K562 (cell line): ENCODE data around the gene DUSP28. TPM values are rescaled to one million over a fixed set of nuclear protein-coding genes. Genes with fewer than 3 reads are reported as not detected.

ENCODE experiments used
- ATAC-seq: fragments of 200-7000 bp; cut with Tn5 transposase; 3 replicates; pipeline ENCODE4 v1.9.1; 2020; ENCODE audit warnings: moderate library complexity
- BruUV-seq: library from RNA; stranded (reverse); fragments of 400-500 nt; replicated peaks from 2 replicates; lab custom pipeline; 2021; lab: Mats Ljungman, UMichigan
- CTCF ChIA-PET: fragments of 300-600 bp; formaldehyde crosslinking; extraction: SDS; loops from one replicate; lab custom pipeline; 2021; ENCODE audit warnings: low intra/inter-chr PET ratio; lab: Yijun Ruan, JAX
- POLR2A ChIA-PET: fragments of 300-600, 350-650 bp; sonication (Branson Sonifier 250); formaldehyde crosslinking; extraction: SDS; loops from one replicate; lab custom pipeline; 2021; ENCODE audit warnings: antibody characterized with exemption, inconsistent platforms; lab: Yijun Ruan, JAX
- DNase-seq, 4 experiments: peaks; one replicate each; pipeline versions ENCODE4 v3.0.0 to v3.0.0-alpha.2; 2011 to 2018; ENCODE audit warnings: low spot score in 3 of 4, mixed read lengths in 3 of 4; ENCODE audit errors: extremely low read depth in 1 of 4
- FAIRE-seq: peaks from 2 replicates; lab custom pipeline; 2011; peaks lifted over from hg19 to GRCh38; lab: Jason Lieb, UNC
- H2AFZ ChIP-seq: 2 replicates; pipeline ENCODE4 v1.6.0; 2011; ENCODE audit warnings: low read depth, low read length, control low read depth, inconsistent platforms
- H3K27ac ChIP-seq: fragments of 200-600 bp; 3 replicates; pipeline ENCODE4 v1.8.0; 2011; ENCODE audit warnings: low read depth, mild to moderate bottlenecking, control low read depth, inconsistent platforms, low read length, moderate library complexity, mixed read lengths; ENCODE audit errors: extremely low read depth
- H3K27me3 ChIP-seq, 2 experiments: fragments of 300-600 bp in 1 of 2; 2 replicates in 1 of 2; 3 replicates in 1 of 2; pipeline versions ENCODE4 v1.6.0 to v1.8.0; 2011; ENCODE audit warnings: inconsistent platforms in 2 of 2, low read length in 2 of 2, mild to moderate bottlenecking in 1 of 2, mixed read lengths in 1 of 2, moderate library complexity in 1 of 2; ENCODE audit not compliant: control insufficient read depth in 2 of 2, insufficient read depth in 2 of 2
- H3K36me3 ChIP-seq: fragments of 300-600 bp; 3 replicates; pipeline ENCODE4 v1.8.0; 2011; ENCODE audit warnings: mild to moderate bottlenecking, low read length, inconsistent platforms; ENCODE audit not compliant: control insufficient read depth, insufficient read depth
- H3K4me1 ChIP-seq, 2 experiments: fragments of 200-600 bp in 1 of 2; replicated peaks in 1 of 2; 2 replicates in 1 of 2; 3 replicates in 1 of 2; pipeline versions ENCODE4 v1.5.1 to v1.8.0; 2011; ENCODE audit warnings: inconsistent platforms in 2 of 2, low read length in 2 of 2, mild to moderate bottlenecking in 1 of 2, mixed read lengths in 1 of 2, moderate library complexity in 1 of 2; ENCODE audit not compliant: control insufficient read depth in 2 of 2, insufficient read depth in 2 of 2
- H3K4me2 ChIP-seq: 2 replicates; pipeline ENCODE4 v1.6.1; 2011; ENCODE audit warnings: low read length, control low read depth, inconsistent platforms, mixed read lengths; ENCODE audit not compliant: insufficient read depth
- H3K4me3 ChIP-seq: fragments of 200-600 bp; sonication (generic), shearing (Covaris generic); 2 replicates; pipeline ENCODE4 v1.5.1; 2016; ENCODE audit warnings: control low read depth, inconsistent platforms
- H3K79me2 ChIP-seq: fragments of 200-600 bp; 3 replicates; pipeline ENCODE4 v1.8.0; 2011; ENCODE audit warnings: low read length, inconsistent platforms; ENCODE audit not compliant: control insufficient read depth, insufficient read depth
- H3K9ac ChIP-seq, 2 experiments: 2 replicates each; pipeline versions ENCODE4 v1.6.0 to v1.6.1; 2011; ENCODE audit warnings: low read depth in 2 of 2, low read length in 2 of 2, control low read depth in 1 of 2, inconsistent platforms in 1 of 2, mild to moderate bottlenecking in 1 of 2, mixed read lengths in 1 of 2; ENCODE audit not compliant: insufficient read depth in 1 of 2
- H3K9me1 ChIP-seq: one replicate; pipeline ENCODE4 v1.6.0; 2011; ENCODE audit warnings: inconsistent platforms, mild to moderate bottlenecking, low read length, moderate library complexity; ENCODE audit not compliant: control insufficient read depth, insufficient read depth
- H3K9me3 ChIP-seq: replicated peaks from 2 replicates; pipeline ENCODE4 v1.5.1; 2011; ENCODE audit warnings: low read depth, low read length, inconsistent platforms; ENCODE audit not compliant: control insufficient read depth, insufficient read depth
- H4K20me1 ChIP-seq: replicated peaks from 2 replicates; pipeline ENCODE4 v1.6.1; 2011; ENCODE audit warnings: low read length, inconsistent platforms, mixed read lengths; ENCODE audit not compliant: control insufficient read depth, insufficient read depth
- ARHGAP35 ChIP-seq: fragments of 450-650 bp; IDR thresholded peaks from 2 replicates; pipeline ENCODE4 v1.6.1; 2018; ENCODE audit not compliant: partially characterized antibody
- GTF2A2 ChIP-seq: IDR thresholded peaks from 2 replicates; pipeline ENCODE4 v1.6.1; 2016; ENCODE audit warnings: mild to moderate bottlenecking, missing genetic modification characterization, missing compliant biosample characterization
- HDAC2 ChIP-seq: fragments of 450-650 bp; IDR thresholded peaks from 2 replicates; pipeline ENCODE4 v1.6.1; 2016; ENCODE audit warnings: mild to moderate bottlenecking
- HMGN3 ChIP-seq: IDR thresholded peaks from 2 replicates; pipeline ENCODE4 v1.6.1; 2011; ENCODE audit warnings: borderline replicate concordance, low read depth, mild to moderate bottlenecking, mixed read lengths, low read length; ENCODE audit not compliant: insufficient read length; ENCODE audit errors: extremely low read depth
- HNRNPL ChIP-seq: fragments of 200-400 bp; formaldehyde crosslinking; IDR thresholded peaks from 2 replicates; pipeline ENCODE4 v1.6.1; 2017; ENCODE audit warnings: low read depth, mild to moderate bottlenecking, low read length
- MEF2D ChIP-seq: conservative IDR thresholded peaks from 2 replicates; pipeline ENCODE4 v1.6.1; 2016; ENCODE audit warnings: low read depth, missing genetic modification characterization, missing compliant biosample characterization
- NRF1 ChIP-seq, 2 experiments: fragments of 450-650 bp; IDR thresholded peaks in 1 of 2; conservative IDR thresholded peaks in 1 of 2; 2 replicates each; pipeline ENCODE4 v1.6.1; 2014; ENCODE audit warnings: mild to moderate bottlenecking in 2 of 2
- PTRF ChIP-seq: fragments of 450-650 bp; IDR thresholded peaks from 2 replicates; pipeline ENCODE4 v1.6.1; 2016; ENCODE audit warnings: mild to moderate bottlenecking, missing genetic modification characterization, missing compliant biosample characterization
- SIN3B ChIP-seq: fragments of 450-650 bp; IDR thresholded peaks from 2 replicates; pipeline ENCODE4 v1.6.1; 2017; ENCODE audit warnings: low read depth, mild to moderate bottlenecking, moderate library complexity
- SMARCB1 ChIP-seq: IDR thresholded peaks from 2 replicates; pipeline ENCODE4 v1.6.1; 2011; ENCODE audit warnings: improper control_type of control experiment, low read depth; ENCODE audit not compliant: insufficient read length
- SREBF1 ChIP-seq: fragments of 150-350 bp; IDR thresholded peaks from 2 replicates; pipeline ENCODE4 v1.6.1; 2014; ENCODE audit warnings: antibody characterized with exemption, low read depth, low read length, borderline replicate concordance
- ZNF143 ChIP-seq: sonication (generic); formaldehyde crosslinking; IDR thresholded peaks from 2 replicates; pipeline ENCODE4 v1.9.0; 2022; ENCODE audit warnings: mild to moderate bottlenecking, missing genetic modification reagents
- ZNF586 ChIP-seq: fragments of 450-650 bp; formaldehyde crosslinking; conservative IDR thresholded peaks from 2 replicates; pipeline ENCODE4 v1.4.0; 2020; ENCODE audit warnings: mild to moderate bottlenecking, moderate library complexity
- ZNF76 ChIP-seq: fragments of 250-450 bp; sonication (Bioruptor Pico); IDR thresholded peaks from 2 replicates; pipeline ENCODE4 v1.4.0; 2020; ENCODE audit warnings: mild to moderate bottlenecking, moderate library complexity, borderline replicate concordance
- WGBS: fragments of 100-300 bp; shearing (Covaris generic); methylation state at CpG from one replicate; pipeline ENCODE4 v1.1.6; 2016; ENCODE audit warnings: low coverage, mixed read lengths; ENCODE audit not compliant: insufficient coverage; ENCODE audit errors: missing lambda C conversion rate; 5-methylcytosine and 5-hydroxymethylcytosine counted together
- in situ Hi-C: fragments of 300-500 bp; cut with MboI; formaldehyde crosslinking; loops from 4 replicates; pipeline ENCODE4 v1.15.0; 2018; ENCODE audit warnings: inconsistent platforms, mixed read lengths
- intact Hi-C: fragments of 100-400 bp; cut with micrococcal nuclease; formaldehyde crosslinking; loops from 2 replicates; pipeline ENCODE4 v1.14.2; 2022
- polyA plus RNA-seq, 8 experiments: library from polyadenylated mRNA; depleted of rRNA in 4 of 8; stranded (reverse) in 5 of 8; unstranded in 3 of 8; fragments of >200 nt; fragmentation: Nextera tagmentation in 2 of 8; fragmentation: Illumina TruSeq in 1 of 8; extraction: Ambion mirVana in 2 of 8; extraction: Trizol in 1 of 8; gene quantifications; 2 replicates each; pipeline versions ENCODE4 v1.2.1 to v1.2.3, GENCODE V29; 2011 to 2014; ENCODE audit warnings: inconsistent platforms in 1 of 8, missing spikeins in 1 of 8
- total RNA-seq, 7 experiments: library from RNA; depleted of rRNA in 6 of 7; stranded (reverse); fragments of >200 nt in 6 of 7; fragmentation: Illumina TruSeq in 2 of 7; extraction: Trizol in 2 of 7; gene quantifications; 2 replicates each; pipeline versions ENCODE4 v1.2.1 to v1.2.3, GENCODE V29; 2011 to 2021; ENCODE audit warnings: low replicate concordance in 1 of 7
- TF ChIP-seq, protein P1 (sequence below): fragments of 450-650 bp; IDR thresholded peaks from 2 replicates; pipeline ENCODE4 v1.6.1; 2016; ENCODE audit warnings: low read depth, mild to moderate bottlenecking, moderate library complexity
- TF ChIP-seq, protein P2 (sequence below): fragments of 450-650 bp; IDR thresholded peaks from 2 replicates; pipeline ENCODE4 v1.7.1; 2018; ENCODE audit warnings: mild to moderate bottlenecking, low read depth; ENCODE audit not compliant: partially characterized antibody
- TF ChIP-seq, protein P3 (sequence below), 2 experiments: IDR thresholded peaks; 2 replicates each; pipeline ENCODE4 v1.6.1; 2012; ENCODE audit warnings: improper control_type of control experiment in 2 of 2, low read depth in 2 of 2, low read length in 2 of 2, borderline replicate concordance in 1 of 2

Gene DUSP28
- total and polyA plus RNA-seq, 9 of the 15 experiments (the other 6 are each of a cell fraction or from before 2014, with no cell fraction given) = 2.8 to 8.1 (median 4.2) TPM

DNA sequence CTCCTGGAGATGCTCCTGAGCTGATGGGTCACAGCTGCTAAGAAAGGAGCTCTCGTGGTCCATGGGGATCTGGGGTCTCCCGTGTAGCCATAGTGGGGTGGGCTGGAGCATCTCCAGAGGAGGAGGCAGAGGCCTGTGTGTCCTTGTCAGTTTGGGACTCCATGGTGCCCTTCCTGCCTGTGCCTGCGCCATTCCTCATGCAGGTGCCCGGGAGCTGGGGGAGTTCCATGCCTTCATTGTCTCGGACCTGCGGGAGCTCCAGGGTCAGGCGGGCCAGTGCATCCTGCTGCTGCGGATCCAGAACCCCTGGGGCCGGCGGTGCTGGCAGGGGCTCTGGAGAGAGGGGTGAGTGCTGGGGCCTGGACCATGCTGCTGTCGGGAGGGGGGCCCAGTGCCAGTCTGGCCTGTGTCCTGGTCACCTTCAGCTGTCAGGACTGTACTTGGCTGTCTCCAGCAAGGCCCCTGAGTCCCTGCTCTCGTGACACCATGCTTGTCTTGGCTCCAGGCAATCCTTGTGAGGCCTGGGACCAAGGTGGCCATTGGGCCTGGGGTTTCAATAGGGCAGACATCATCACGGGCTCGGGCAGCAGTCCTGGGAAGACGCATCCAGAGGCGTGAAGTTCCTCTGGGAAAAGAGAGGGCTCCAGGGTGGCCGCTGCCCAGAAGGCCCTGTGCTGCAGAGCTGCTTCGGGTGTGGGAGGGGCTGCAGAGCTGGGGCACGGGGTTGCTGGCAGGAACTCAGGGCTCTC, 33.7 kb downstream of the DUSP28 start:
- Histone ChIP-seq H2AFZ (no peak overlapping the region), H3K79me2 (no peaks in the 10 kb centered on the region; the same call in 2 of the 3 replicates), H3K4me3 (no peak overlapping the region), H3K9ac (no peak overlapping the region; a peak in 1 of 4 replicates), H3K9me1 (no peaks in the 10 kb centered on the region), H3K27me3 (no peaks in the 10 kb centered on the region), H3K4me2 (no peak overlapping the region), H3K9me3 (no peaks in the 10 kb centered on the region), H3K27ac (no peak overlapping the region), H4K20me1 (no peaks in the 10 kb centered on the region), H3K36me3 (peaks cover 30% of the 10 kb centered on the region; the same call in 2 of the 3 replicates), H3K4me1 (peaks cover 0 to 37% of the 10 kb centered on the region in 2 experiments; a peak in 2 of 5 replicates)
- intact Hi-C loops = no loop called here
- ATAC-seq (no peak), FAIRE-seq (no peak), DNase-seq (no peak)
- POLR2A ChIA-PET = interaction anchor here (0.8 to 1.1 kb wide), 2 partner anchors 9 to 14 kb away, joined by 3 to 4 read pairs; no protein-coding TSS in a partner anchor
- BruUV-seq = no TSS peak
- WGBS = 93% methylated on average over 16 of the region's 19 CpGs
- CTCF ChIA-PET = no interaction called here
- in situ Hi-C loops = no loop called here
- TF ChIP-seq ZNF143 (no peak), PTRF (tag) (no peak), HDAC2 (no peak), SIN3B (no peak), HNRNPL (no peak), ZNF586 (no peak), ARHGAP35 (no peak), ZNF76 (no peak), SREBF1 (no peak), MEF2D (tag) (no peak), NRF1 (conservative IDR thresholded peaks at IDR 0.05 in 1 of 2, IDR thresholded peaks at IDR 0.05 in 1 of 2) (no peak), SMARCB1 (no peak), GTF2A2 (no peak), HMGN3 (no peak)
- TF ChIP-seq, protein P1, sequence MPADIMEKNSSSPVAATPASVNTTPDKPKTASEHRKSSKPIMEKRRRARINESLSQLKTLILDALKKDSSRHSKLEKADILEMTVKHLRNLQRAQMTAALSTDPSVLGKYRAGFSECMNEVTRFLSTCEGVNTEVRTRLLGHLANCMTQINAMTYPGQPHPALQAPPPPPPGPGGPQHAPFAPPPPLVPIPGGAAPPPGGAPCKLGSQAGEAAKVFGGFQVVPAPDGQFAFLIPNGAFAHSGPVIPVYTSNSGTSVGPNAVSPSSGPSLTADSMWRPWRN = no peak
- TF ChIP-seq, protein P2, sequence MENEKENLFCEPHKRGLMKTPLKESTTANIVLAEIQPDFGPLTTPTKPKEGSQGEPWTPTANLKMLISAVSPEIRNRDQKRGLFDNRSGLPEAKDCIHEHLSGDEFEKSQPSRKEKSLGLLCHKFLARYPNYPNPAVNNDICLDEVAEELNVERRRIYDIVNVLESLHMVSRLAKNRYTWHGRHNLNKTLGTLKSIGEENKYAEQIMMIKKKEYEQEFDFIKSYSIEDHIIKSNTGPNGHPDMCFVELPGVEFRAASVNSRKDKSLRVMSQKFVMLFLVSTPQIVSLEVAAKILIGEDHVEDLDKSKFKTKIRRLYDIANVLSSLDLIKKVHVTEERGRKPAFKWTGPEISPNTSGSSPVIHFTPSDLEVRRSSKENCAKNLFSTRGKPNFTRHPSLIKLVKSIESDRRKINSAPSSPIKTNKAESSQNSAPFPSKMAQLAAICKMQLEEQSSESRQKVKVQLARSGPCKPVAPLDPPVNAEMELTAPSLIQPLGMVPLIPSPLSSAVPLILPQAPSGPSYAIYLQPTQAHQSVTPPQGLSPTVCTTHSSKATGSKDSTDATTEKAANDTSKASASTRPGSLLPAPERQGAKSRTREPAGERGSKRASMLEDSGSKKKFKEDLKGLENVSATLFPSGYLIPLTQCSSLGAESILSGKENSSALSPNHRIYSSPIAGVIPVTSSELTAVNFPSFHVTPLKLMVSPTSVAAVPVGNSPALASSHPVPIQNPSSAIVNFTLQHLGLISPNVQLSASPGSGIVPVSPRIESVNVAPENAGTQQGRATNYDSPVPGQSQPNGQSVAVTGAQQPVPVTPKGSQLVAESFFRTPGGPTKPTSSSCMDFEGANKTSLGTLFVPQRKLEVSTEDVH = no peak
- TF ChIP-seq, protein P3, sequence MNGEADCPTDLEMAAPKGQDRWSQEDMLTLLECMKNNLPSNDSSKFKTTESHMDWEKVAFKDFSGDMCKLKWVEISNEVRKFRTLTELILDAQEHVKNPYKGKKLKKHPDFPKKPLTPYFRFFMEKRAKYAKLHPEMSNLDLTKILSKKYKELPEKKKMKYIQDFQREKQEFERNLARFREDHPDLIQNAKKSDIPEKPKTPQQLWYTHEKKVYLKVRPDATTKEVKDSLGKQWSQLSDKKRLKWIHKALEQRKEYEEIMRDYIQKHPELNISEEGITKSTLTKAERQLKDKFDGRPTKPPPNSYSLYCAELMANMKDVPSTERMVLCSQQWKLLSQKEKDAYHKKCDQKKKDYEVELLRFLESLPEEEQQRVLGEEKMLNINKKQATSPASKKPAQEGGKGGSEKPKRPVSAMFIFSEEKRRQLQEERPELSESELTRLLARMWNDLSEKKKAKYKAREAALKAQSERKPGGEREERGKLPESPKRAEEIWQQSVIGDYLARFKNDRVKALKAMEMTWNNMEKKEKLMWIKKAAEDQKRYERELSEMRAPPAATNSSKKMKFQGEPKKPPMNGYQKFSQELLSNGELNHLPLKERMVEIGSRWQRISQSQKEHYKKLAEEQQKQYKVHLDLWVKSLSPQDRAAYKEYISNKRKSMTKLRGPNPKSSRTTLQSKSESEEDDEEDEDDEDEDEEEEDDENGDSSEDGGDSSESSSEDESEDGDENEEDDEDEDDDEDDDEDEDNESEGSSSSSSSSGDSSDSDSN (IDR thresholded peaks at IDR 0.05; ENCODE audit: borderline replicate concordance in 1 of 2, low read depth in 2 of 2, low read length in 2 of 2) = no peak
